Measurements from ENCODE around the gene NLGN1. TPM values are rescaled to one million over a fixed set of nuclear protein-coding genes. Genes with fewer than 3 reads are reported as not detected.

NLGN1 gene
- total RNA-seq, 1 experiment from 2014 or later, result 0.85 TPM

GRCh38 chr3:173750591-173750990 is 353.0 kb downstream of the NLGN1 start:
- Histone ChIP-seq H3K27me3 (ENCODE audit: control insufficient read depth, insufficient read depth, low read length) (no peaks in the 10 kb centered on the region), H3K4me3 (ENCODE audit: low read depth in 2 of 2, low read length in 2 of 2) (no peak overlapping the region), H3K4me1 (ENCODE audit: control insufficient read depth, insufficient read depth, low read length) (no peaks in the 10 kb centered on the region), H3K27ac (ENCODE audit: low read length) (no peak overlapping the region), H3K36me3 (ENCODE audit: control insufficient read depth, insufficient read depth, low read length) (no peaks in the 10 kb centered on the region), H3K9me3 (ENCODE audit: control insufficient read depth, insufficient read depth, low read depth, low read length) (no peaks in the 10 kb centered on the region)
- intact Hi-C loops (cut with micrococcal nuclease; ENCODE audit: unreplicated experiment) (no loop called here), in situ Hi-C loops (cut with HindIII; ENCODE audit: low pct_unique_long_range_greater_than_20kb, low sequenced_read_pairs) (no loop called here)
- CTCF ChIA-PET, result no interaction called here
- no TSS peak for BruUV-seq (replicated peaks)
- DNase-seq (ENCODE audit: low read depth, low spot score), result no peak
- TF ChIP-seq POLR2AphosphoS5 (IDR thresholded peaks at IDR 0.05; ENCODE audit: low read depth, low read length), result no peak
- no peak for TF ChIP-seq TCF7L2 (IDR thresholded peaks at IDR 0.05; ENCODE audit: low read depth, low read length)
- TF ChIP-seq REST (IDR thresholded peaks at IDR 0.05; ENCODE audit: insufficient read depth in 1 of 2, low read depth in 2 of 2, low read length in 1 of 2), result no peak
- TF ChIP-seq SIN3A (IDR thresholded peaks at IDR 0.05; ENCODE audit: borderline replicate concordance, insufficient read depth, low read depth, low read length), result no peak
- POLR2A ChIA-PET, result no interaction called here
- ATAC-seq, result no peak

GRCh38 chr3:173753593-173753992 is 356.0 kb downstream of the NLGN1 start:
- in situ Hi-C loops (cut with HindIII; ENCODE audit: low pct_unique_long_range_greater_than_20kb, low sequenced_read_pairs), result no loop called here
- DNase-seq (ENCODE audit: low read depth, low spot score) (no peak), ATAC-seq (no peak)
- Histone ChIP-seq H3K4me3 (ENCODE audit: low read depth in 2 of 2, low read length in 2 of 2) (no peak overlapping the region), H3K27ac (ENCODE audit: low read length) (no peak overlapping the region), H3K36me3 (ENCODE audit: control insufficient read depth, insufficient read depth, low read length) (no peaks in the 10 kb centered on the region), H3K27me3 (ENCODE audit: control insufficient read depth, insufficient read depth, low read length) (no peaks in the 10 kb centered on the region), H3K9me3 (ENCODE audit: control insufficient read depth, insufficient read depth, low read depth, low read length) (no peaks in the 10 kb centered on the region), H3K4me1 (ENCODE audit: control insufficient read depth, insufficient read depth, low read length) (no peaks in the 10 kb centered on the region)
- ChIA-PET CTCF (no interaction called here), POLR2A (no interaction called here)
- intact Hi-C loops (cut with micrococcal nuclease; ENCODE audit: unreplicated experiment), result no loop called here
- no peak for TF ChIP-seq CTCF (IDR thresholded peaks at IDR 0.05)
- TF ChIP-seq REST (IDR thresholded peaks at IDR 0.05; ENCODE audit: insufficient read depth in 1 of 2, low read depth in 2 of 2, low read length in 1 of 2), result no peak
- TF ChIP-seq POLR2AphosphoS5 (IDR thresholded peaks at IDR 0.05; ENCODE audit: low read depth, low read length), result no peak
- no peak for TF ChIP-seq TCF7L2 (IDR thresholded peaks at IDR 0.05; ENCODE audit: low read depth, low read length)
- no peak for TF ChIP-seq SIN3A (IDR thresholded peaks at IDR 0.05; ENCODE audit: borderline replicate concordance, insufficient read depth, low read depth, low read length)
- no TSS peak for BruUV-seq (replicated peaks)

Data from Panc1 (cell line).